Myocyte (in vitro differentiated cells): ENCODE data around the gene ATP5F1C. TPM values are rescaled to one million over a fixed set of nuclear protein-coding genes. Genes with fewer than 3 reads are reported as not detected.
A peak's percentile ranks its signal among the peaks of the same experiment; 100 is the strongest.

Experiments
- DNase-seq: peaks from one replicate; pipeline ENCODE4 v3.0.0-alpha.2; 2012; ENCODE audit warnings: low read depth
- total RNA-seq: library from RNA; depleted of rRNA; stranded (reverse); fragments of >200 nt; gene quantifications from 2 replicates; pipeline ENCODE4 v1.2.3, GENCODE V29; 2014

The ATP5F1C gene
- total RNA-seq, 1 donor from 2014 or later, result 470 TPM

GRCh38 chr10:7836571-7836970 lies 48.6 kb downstream of the ATP5F1C start:
- DNase-seq, result no peak

- DNase-seq, result no peak
Observed at GRCh38 chr10:7846591-7846990, 58.6 kb downstream of the ATP5F1C start.

DNA sequence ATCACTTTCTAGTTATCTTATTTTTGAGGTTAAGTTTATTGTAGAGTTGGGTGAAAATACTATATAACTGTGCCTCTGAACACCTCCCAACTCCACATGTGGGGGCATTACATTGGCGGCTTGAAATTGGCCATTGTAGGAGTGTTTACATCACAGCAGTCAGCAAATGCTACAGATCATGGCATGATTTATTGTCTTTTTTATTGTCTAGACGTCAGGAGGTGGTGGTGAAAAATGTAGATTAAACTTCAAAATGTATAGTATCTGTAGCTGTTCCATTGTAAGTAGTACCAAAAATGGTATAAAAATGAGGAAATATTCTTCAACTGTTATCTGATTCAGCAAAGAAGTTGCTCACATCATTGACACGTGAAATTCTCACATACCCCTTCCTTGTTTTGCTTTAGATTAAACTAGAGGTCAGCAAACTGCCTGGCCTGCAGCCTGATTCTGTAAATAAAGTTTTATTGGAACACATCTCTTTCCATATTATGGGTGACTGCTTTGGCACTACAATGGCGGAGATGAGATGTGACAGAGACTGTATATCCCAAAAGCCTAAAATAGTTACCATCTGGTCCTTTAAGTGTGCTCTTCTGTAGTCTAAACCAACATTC lies 65.4 kb downstream of the ATP5F1C start:
- no peak for DNase-seq

GRCh38 chr10:7853890-7854289 lies 65.9 kb downstream of the ATP5F1C start:
- DNase-seq, result no peak

DNA sequence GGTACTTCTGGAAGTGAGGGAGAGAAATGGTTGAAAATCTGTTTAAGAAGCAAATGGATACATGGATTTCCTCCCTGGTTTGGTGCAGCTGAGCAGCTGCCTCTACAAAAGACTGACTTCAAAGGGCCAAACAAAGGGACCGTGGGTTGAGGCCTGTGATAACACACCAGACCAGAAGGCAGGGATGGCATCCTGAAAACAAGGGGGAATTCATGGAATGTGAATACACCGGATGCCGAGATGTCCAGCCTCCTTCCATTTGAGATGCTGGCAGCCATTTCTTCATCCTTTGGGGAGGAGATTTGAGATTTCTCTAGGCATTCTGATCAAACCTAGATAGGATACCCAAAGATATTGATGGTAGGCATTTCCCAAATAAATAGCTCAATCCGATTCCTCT lies 67.2 kb downstream of the ATP5F1C start:
- peak; percentile 53 for DNase-seq

- no peak for DNase-seq
Observed at GRCh38 chr10:7856678-7857077, 68.7 kb downstream of the ATP5F1C start.

GRCh38 chr10:7857262-7857661 lies 69.3 kb downstream of the ATP5F1C start:
- peak; percentile 22 for DNase-seq

Other genes starting within 250 kb of the ATP5F1C start
- not detected in 2 replicates for gene ITIH5, start 121.2 kb upstream of the ATP5F1C start, total RNA-seq
- gene ITIH2, start 84.9 kb upstream of the ATP5F1C start, total RNA-seq, result not detected in 2 replicates
- gene KIN, start 184 bp upstream of the ATP5F1C start, total RNA-seq, result 8.2 and 8.6 TPM in 2 replicates
- 3.1 and 3.4 TPM in 2 replicates for gene TAF3, start 30.3 kb downstream of the ATP5F1C start, total RNA-seq